MM.1S (cell line): ENCODE data around the gene GNL3.

Experiments
- DNase-seq: peaks from one replicate; pipeline ENCODE4 v3.0.0-alpha.2; 2015
- H2AFZ ChIP-seq: fragments of 300-600 bp; sonication (generic); 2 replicates; pipeline ENCODE4 v1.6.0; 2016; ENCODE audit warnings: antibody characterized with exemption, low read length
- H3F3A ChIP-seq: fragments of 300-600 bp; sonication (generic); 2 replicates; pipeline ENCODE4 v1.6.1; 2016; ENCODE audit warnings: mild to moderate bottlenecking, antibody characterized with exemption, low read length, moderate library complexity, mixed read lengths; ENCODE audit not compliant: insufficient read depth
- H3K27ac ChIP-seq: fragments of 300-600 bp; sonication (generic); 2 replicates; pipeline ENCODE4 v1.5.1; 2016; ENCODE audit warnings: mild to moderate bottlenecking, low read length
- H3K27me3 ChIP-seq: fragments of 300-600 bp; sonication (generic); replicated peaks from 2 replicates; pipeline ENCODE4 v1.6.0; 2016; ENCODE audit warnings: low read length; ENCODE audit not compliant: insufficient read depth
- H3K36me3 ChIP-seq: fragments of 300-600 bp; sonication (generic); replicated peaks from 2 replicates; pipeline ENCODE4 v1.6.1; 2016; ENCODE audit warnings: mild to moderate bottlenecking, low read length, mixed read lengths; ENCODE audit not compliant: insufficient read depth
- H3K4me1 ChIP-seq: fragments of 300-600 bp; sonication (generic); 2 replicates; pipeline ENCODE4 v1.6.1; 2016; ENCODE audit warnings: low read length, mixed read lengths
- H3K4me2 ChIP-seq: fragments of 300-600 bp; sonication (generic); 2 replicates; pipeline ENCODE4 v1.6.0; 2016; ENCODE audit warnings: low read depth, low read length
- H3K4me3 ChIP-seq: fragments of 300-600 bp; sonication (generic); 2 replicates; pipeline ENCODE4 v1.5.1; 2016; ENCODE audit warnings: low read length, mixed read lengths
- H3K79me2 ChIP-seq: fragments of 300-600 bp; sonication (generic); 2 replicates; pipeline ENCODE4 v1.6.1; 2016; ENCODE audit warnings: mixed run types, low read length, mixed read lengths
- H3K9ac ChIP-seq: fragments of 300-600 bp; sonication (generic); 2 replicates; pipeline ENCODE4 v1.6.1; 2016; ENCODE audit warnings: low read length, mixed read lengths
- H3K9me2 ChIP-seq: fragments of 300-600 bp; sonication (generic); replicated peaks from 2 replicates; pipeline ENCODE4 v1.6.1; 2016; ENCODE audit warnings: mild to moderate bottlenecking, low read length, mixed read lengths; ENCODE audit not compliant: insufficient read depth
- H3K9me3 ChIP-seq: fragments of 300-600 bp; sonication (generic); replicated peaks from 2 replicates; pipeline ENCODE4 v1.6.1; 2016; ENCODE audit warnings: mild to moderate bottlenecking, low read length, mixed read lengths; ENCODE audit not compliant: insufficient read depth
- H4K20me1 ChIP-seq: fragments of 300-600 bp; sonication (generic); 2 replicates; pipeline ENCODE4 v1.6.1; 2016; ENCODE audit warnings: mild to moderate bottlenecking, low read length, moderate library complexity, mixed read lengths; ENCODE audit not compliant: insufficient read depth
- CTCF ChIP-seq: fragments of 300-600 bp; sonication (generic); IDR thresholded peaks from 2 replicates; pipeline ENCODE4 v1.5.1; 2016; ENCODE audit warnings: antibody characterized with exemption, low read length, mixed read lengths
- EZH2 ChIP-seq: fragments of 300-600 bp; sonication (generic); optimal IDR thresholded peaks from 2 replicates; pipeline ENCODE3; 2017; ENCODE audit warnings: low read depth, mild to moderate bottlenecking, antibody characterized with exemption, low read length, mixed read lengths
- EZH2phosphoT487 ChIP-seq: fragments of 300-600 bp; sonication (generic); IDR thresholded peaks from 2 replicates; pipeline ENCODE4 v1.6.1; 2018; ENCODE audit warnings: antibody characterized with exemption, low read length

The GNL3 gene

GRCh38 chr3:52703341-52703740 is 17.5 kb downstream of the GNL3 start:
- peak overlapping the region; percentile 98 for H3K4me2 ChIP-seq
- H3K79me2 ChIP-seq = peaks cover 84% of the 10 kb centered on the region
- DNase-seq = no peak
- H3K27me3 ChIP-seq = no peaks in the 10 kb centered on the region
- H3K4me1 ChIP-seq = peaks cover 11% of the 10 kb centered on the region; the same call in 1 of the 2 replicates
- no peak overlapping the region for H2AFZ ChIP-seq
- H3F3A ChIP-seq = peaks cover 48% of the 10 kb centered on the region
- H3K9me3 ChIP-seq = no peaks in the 10 kb centered on the region
- H3K9ac ChIP-seq = no peak overlapping the region
- TF ChIP-seq EZH2phosphoT487 (no peak), EZH2 (no peak), CTCF (no peak)
- peak overlapping the region; percentile 98; the same call in 1 of the 2 replicates for H3K4me3 ChIP-seq
- no peak overlapping the region for H3K27ac ChIP-seq
- H4K20me1 ChIP-seq = no peaks in the 10 kb centered on the region
- no peaks in the 10 kb centered on the region for H3K9me2 ChIP-seq
- no peaks in the 10 kb centered on the region for H3K36me3 ChIP-seq

- TF ChIP-seq CTCF = no peak
Observed at GRCh38 chr3:52704611-52705437, 19.0 kb downstream of the GNL3 start.

GRCh38 chr3:52705438-52705687 is 19.5 kb downstream of the GNL3 start:
- Histone ChIP-seq H3K27ac (peak overlapping the region; percentile 85; the same call in 1 of the 2 replicates), H3K9ac (peak overlapping the region; percentile 99), H3F3A (peaks cover 58% of the 10 kb centered on the region)

More at GRCh38 chr3:52704611-52705437, 19.0 kb downstream of the GNL3 start:
- Histone ChIP-seq H3K4me3 (peak overlapping the region; percentile 98), H3K9ac (peak overlapping the region; percentile 99), H2AFZ (peak overlapping the region; percentile 65), H3K36me3 (no peaks in the 10 kb centered on the region), H3K79me2 (peaks cover 78% of the 10 kb centered on the region), H3K27ac (peak overlapping the region; percentile 85; the same call in 1 of the 2 replicates), H3K9me2 (no peaks in the 10 kb centered on the region), H4K20me1 (no peaks in the 10 kb centered on the region), H3K4me1 (peaks cover 26% of the 10 kb centered on the region), H3K9me3 (no peaks in the 10 kb centered on the region), H3F3A (peaks cover 56% of the 10 kb centered on the region), H3K4me2 (peak overlapping the region; percentile 98), H3K27me3 (no peaks in the 10 kb centered on the region)
- DNase-seq = peak; percentile 50

More at GRCh38 chr3:52705438-52705687, 19.5 kb downstream of the GNL3 start:
- no peak for TF ChIP-seq EZH2phosphoT487
- TF ChIP-seq EZH2 = no peak
- no peak for TF ChIP-seq CTCF
- no peak for DNase-seq
- Histone ChIP-seq H3K9me2 (no peaks in the 10 kb centered on the region), H3K4me2 (peak overlapping the region; percentile 98; the same call in 1 of the 2 replicates), H3K4me3 (peak overlapping the region; percentile 98), H3K27me3 (no peaks in the 10 kb centered on the region), H3K9me3 (no peaks in the 10 kb centered on the region), H3K36me3 (no peaks in the 10 kb centered on the region), H3K4me1 (peaks cover 32% of the 10 kb centered on the region), H2AFZ (peak overlapping the region; percentile 65), H4K20me1 (no peaks in the 10 kb centered on the region), H3K79me2 (peaks cover 72% of the 10 kb centered on the region)
